ENCODE data around the gene DNAAF3. TPM values are rescaled to one million over a fixed set of nuclear protein-coding genes. Genes with fewer than 3 reads are reported as not detected.

The DNAAF3 gene
- polyA plus RNA-seq, 1 donor = 0.99 TPM

GRCh38 chr19:55153652-55154264, 12.7 kb downstream of the DNAAF3 start:
- Histone ChIP-seq H3K4me1 (ENCODE audit: control insufficient read depth, insufficient read depth, low read length) (peaks cover 8% of the 10 kb centered on the region), H3K27ac (ENCODE audit: low read length) (no peak overlapping the region), H3K9me3 (ENCODE audit: control insufficient read depth, low read depth, low read length) (no peaks in the 10 kb centered on the region), H3K4me3 (ENCODE audit: low read length) (no peak overlapping the region), H3K27me3 (ENCODE audit: control insufficient read depth, insufficient read depth, low read length) (peaks cover 54% of the 10 kb centered on the region), H3K36me3 (ENCODE audit: control insufficient read depth, insufficient read depth, low read length) (no peaks in the 10 kb centered on the region)
- WGBS (ENCODE audit: insufficient coverage, low lambda C conversion rate) = 80% methylated on average over 2 of the region's 12 CpGs
- DNase-seq = no peak

GRCh38 chr19:55152017-55152416, 14.4 kb downstream of the DNAAF3 start:
- H3K4me1 ChIP-seq (ENCODE audit: control insufficient read depth, insufficient read depth, low read length) = peaks cover 6% of the 10 kb centered on the region
- DNase-seq = no peak
- H3K4me3 ChIP-seq (ENCODE audit: low read length) = no peak overlapping the region
- H3K27me3 ChIP-seq (ENCODE audit: control insufficient read depth, insufficient read depth, low read length) = peaks cover 53% of the 10 kb centered on the region
- H3K36me3 ChIP-seq (ENCODE audit: control insufficient read depth, insufficient read depth, low read length) = no peaks in the 10 kb centered on the region
- no peaks in the 10 kb centered on the region for H3K9me3 ChIP-seq (ENCODE audit: control insufficient read depth, low read depth, low read length)
- H3K27ac ChIP-seq (ENCODE audit: low read length) = no peak overlapping the region

GRCh38 chr19:55149078-55150003, 17.1 kb downstream of the DNAAF3 start, which contains the start of gene TNNT1:
Gene TNNT1 (minus strand): TSS chr19:55149206. CDS start chr19:55147157, 2,049 bp downstream.
- DNase-seq = no peak
- Histone ChIP-seq H3K27ac (ENCODE audit: low read length) (no peak within 1 kb of the TSS), H3K4me3 (ENCODE audit: low read length) (no peak within 1 kb of the TSS), H3K27me3 (ENCODE audit: control insufficient read depth, insufficient read depth, low read length) (peaks cover 65% of the 10 kb centered on the region), H3K36me3 (ENCODE audit: control insufficient read depth, insufficient read depth, low read length) (no peaks in the 10 kb centered on the region), H3K4me1 (ENCODE audit: control insufficient read depth, insufficient read depth, low read length) (peaks cover 3% of the 10 kb centered on the region), H3K9me3 (ENCODE audit: control insufficient read depth, low read depth, low read length) (no peaks in the 10 kb centered on the region)
- no CpG with 5 or more reads among the region's 18 CpGs for WGBS (ENCODE audit: insufficient coverage, low lambda C conversion rate)

- peaks cover 79% of the 10 kb centered on the region for H3K27me3 ChIP-seq (ENCODE audit: control insufficient read depth, insufficient read depth, low read length)
- peaks cover 3% of the 10 kb centered on the region for H3K4me1 ChIP-seq (ENCODE audit: control insufficient read depth, insufficient read depth, low read length)
- no CpG with 5 or more reads among the region's 9 CpGs for WGBS (ENCODE audit: insufficient coverage, low lambda C conversion rate)
- H3K9me3 ChIP-seq (ENCODE audit: control insufficient read depth, low read depth, low read length) = no peaks in the 10 kb centered on the region
- H3K4me3 ChIP-seq (ENCODE audit: low read length) = no peak overlapping the region
- H3K27ac ChIP-seq (ENCODE audit: low read length) = no peak overlapping the region
- no peak for DNase-seq
- no peaks in the 10 kb centered on the region for H3K36me3 ChIP-seq (ENCODE audit: control insufficient read depth, insufficient read depth, low read length)
Measured at GRCh38 chr19:55147545-55148251, 18.7 kb downstream of the DNAAF3 start.

GRCh38 chr19:55146705-55147273, 19.6 kb downstream of the DNAAF3 start:
- no peaks in the 10 kb centered on the region for H3K36me3 ChIP-seq (ENCODE audit: control insufficient read depth, insufficient read depth, low read length)
- no peak overlapping the region for H3K4me3 ChIP-seq (ENCODE audit: low read length)
- no peak overlapping the region for H3K27ac ChIP-seq (ENCODE audit: low read length)
- peaks cover 84% of the 10 kb centered on the region for H3K27me3 ChIP-seq (ENCODE audit: control insufficient read depth, insufficient read depth, low read length)
- DNase-seq = no peak
- H3K9me3 ChIP-seq (ENCODE audit: control insufficient read depth, low read depth, low read length) = no peaks in the 10 kb centered on the region
- peaks cover 3% of the 10 kb centered on the region for H3K4me1 ChIP-seq (ENCODE audit: control insufficient read depth, insufficient read depth, low read length)
- WGBS (ENCODE audit: insufficient coverage, low lambda C conversion rate) = no CpG with 5 or more reads among the region's 27 CpGs

- Histone ChIP-seq H3K9me3 (ENCODE audit: control insufficient read depth, low read depth, low read length) (no peaks in the 10 kb centered on the region), H3K27me3 (ENCODE audit: control insufficient read depth, insufficient read depth, low read length) (peaks cover 84% of the 10 kb centered on the region), H3K4me3 (ENCODE audit: low read length) (no peak overlapping the region), H3K36me3 (ENCODE audit: control insufficient read depth, insufficient read depth, low read length) (no peaks in the 10 kb centered on the region), H3K27ac (ENCODE audit: low read length) (no peak overlapping the region), H3K4me1 (ENCODE audit: control insufficient read depth, insufficient read depth, low read length) (peaks cover 3% of the 10 kb centered on the region)
- WGBS (ENCODE audit: insufficient coverage, low lambda C conversion rate) = no CpG with 5 or more reads among the region's 41 CpGs
- no peak for DNase-seq
Measured at GRCh38 chr19:55146078-55146704, 20.2 kb downstream of the DNAAF3 start.

- H3K27me3 ChIP-seq (ENCODE audit: control insufficient read depth, insufficient read depth, low read length) = peaks cover 78% of the 10 kb centered on the region
Measured at GRCh38 chr19:55145232-55145631, 21.2 kb downstream of the DNAAF3 start.

GRCh38 chr19:55141696-55142095, 24.7 kb downstream of the DNAAF3 start:
- no peak overlapping the region for H3K4me3 ChIP-seq (ENCODE audit: low read length)
- peaks cover 1% of the 10 kb centered on the region for H3K4me1 ChIP-seq (ENCODE audit: control insufficient read depth, insufficient read depth, low read length)
- peaks cover 46% of the 10 kb centered on the region for H3K27me3 ChIP-seq (ENCODE audit: control insufficient read depth, insufficient read depth, low read length)
- H3K9me3 ChIP-seq (ENCODE audit: control insufficient read depth, low read depth, low read length) = no peaks in the 10 kb centered on the region
- DNase-seq = no peak
- no peak overlapping the region for H3K27ac ChIP-seq (ENCODE audit: low read length)
- H3K36me3 ChIP-seq (ENCODE audit: control insufficient read depth, insufficient read depth, low read length) = no peaks in the 10 kb centered on the region
- WGBS (ENCODE audit: insufficient coverage, low lambda C conversion rate) = no CpG with 5 or more reads among the region's 21 CpGs

More at GRCh38 chr19:55145232-55145631, 21.2 kb downstream of the DNAAF3 start:
- Histone ChIP-seq H3K27ac (ENCODE audit: low read length) (no peak overlapping the region), H3K36me3 (ENCODE audit: control insufficient read depth, insufficient read depth, low read length) (no peaks in the 10 kb centered on the region), H3K9me3 (ENCODE audit: control insufficient read depth, low read depth, low read length) (no peaks in the 10 kb centered on the region), H3K4me3 (ENCODE audit: low read length) (no peak overlapping the region), H3K4me1 (ENCODE audit: control insufficient read depth, insufficient read depth, low read length) (peaks cover 3% of the 10 kb centered on the region)
- 0% methylated on average over 1 of the region's 3 CpGs for WGBS (ENCODE audit: insufficient coverage, low lambda C conversion rate)
- no peak for DNase-seq

GRCh38 chr19:55137915-55138314, 28.5 kb downstream of the DNAAF3 start:
- H3K4me1 ChIP-seq (ENCODE audit: control insufficient read depth, insufficient read depth, low read length) = no peaks in the 10 kb centered on the region
- no peaks in the 10 kb centered on the region for H3K9me3 ChIP-seq (ENCODE audit: control insufficient read depth, low read depth, low read length)
- H3K27ac ChIP-seq (ENCODE audit: low read length) = no peak overlapping the region
- H3K36me3 ChIP-seq (ENCODE audit: control insufficient read depth, insufficient read depth, low read length) = no peaks in the 10 kb centered on the region
- DNase-seq = no peak
- H3K27me3 ChIP-seq (ENCODE audit: control insufficient read depth, insufficient read depth, low read length) = peaks cover 27% of the 10 kb centered on the region
- H3K4me3 ChIP-seq (ENCODE audit: low read length) = no peak overlapping the region
- no CpG with 5 or more reads among the region's 9 CpGs for WGBS (ENCODE audit: insufficient coverage, low lambda C conversion rate)

Measured in large intestine (tissue), 3 donors.